SU-DHL-6 (cell line): ENCODE measurements around the gene AMN.

Source experiments
- H2AFZ ChIP-seq: fragments of 200-600 bp; sonication (generic); 2 replicates; pipeline ENCODE4 v1.6.1; 2014; ENCODE audit warnings: low read depth, mild to moderate bottlenecking, moderate library complexity, mixed read lengths, antibody characterized with exemption, low read length; ENCODE audit not compliant: severe bottlenecking
- H3F3A ChIP-seq: fragments of 200-600 bp; shearing (Covaris generic); 2 replicates; pipeline ENCODE4 v1.6.0; 2016; ENCODE audit warnings: antibody characterized with exemption, mild to moderate bottlenecking; ENCODE audit not compliant: insufficient read depth
- H3K27ac ChIP-seq: fragments of 200-600 bp; sonication (generic); 2 replicates; pipeline ENCODE4 v1.5.1; 2016; ENCODE audit warnings: low read depth, mild to moderate bottlenecking, low read length, moderate library complexity, mixed read lengths
- H3K27me3 ChIP-seq: fragments of 200-600 bp; sonication (generic), shearing (Covaris generic); 2 replicates; pipeline ENCODE4 v1.6.0; 2014; ENCODE audit warnings: mild to moderate bottlenecking, low read length
- H3K36me3 ChIP-seq: fragments of 200-600 bp; sonication (generic); 2 replicates; pipeline ENCODE4 v1.6.1; 2014; ENCODE audit warnings: mild to moderate bottlenecking, low read length, mixed read lengths
- H3K4me2 ChIP-seq: fragments of 300-600, 200-600 bp; shearing (Covaris generic), sonication (generic); 2 replicates; pipeline ENCODE4 v1.6.0; 2014; ENCODE audit warnings: low read length, low read depth, mild to moderate bottlenecking; ENCODE audit not compliant: poor library complexity, severe bottlenecking
- H3K4me3 ChIP-seq: fragments of 200-600 bp; sonication (generic); 2 replicates; pipeline ENCODE4 v1.5.1; 2014; ENCODE audit warnings: antibody characterized with exemption, low read length, mild to moderate bottlenecking, mixed read lengths; ENCODE audit not compliant: insufficient read depth, poor library complexity, severe bottlenecking
- H3K79me2 ChIP-seq: fragments of 200-600 bp; sonication (generic); 2 replicates; pipeline ENCODE4 v1.6.1; 2014; ENCODE audit warnings: mild to moderate bottlenecking, low read length, moderate library complexity; ENCODE audit not compliant: insufficient read depth
- H3K9ac ChIP-seq: fragments of 200-600 bp; sonication (generic); 2 replicates; pipeline ENCODE4 v1.7.0; 2014; ENCODE audit warnings: mild to moderate bottlenecking, low read length
- H3K9me2 ChIP-seq: fragments of 200-600 bp; sonication (generic); replicated peaks from 2 replicates; pipeline ENCODE4 v1.6.1; 2014; ENCODE audit warnings: low read length; ENCODE audit not compliant: insufficient read depth
- H3K9me3 ChIP-seq: fragments of 200-600 bp; sonication (generic); 2 replicates; pipeline ENCODE4 v1.6.1; 2014; ENCODE audit warnings: low read length, mixed read lengths; ENCODE audit not compliant: insufficient read depth
- H4K20me1 ChIP-seq: fragments of 200-600 bp; sonication (generic); 2 replicates; pipeline ENCODE4 v1.6.1; 2014; ENCODE audit warnings: low read depth, mild to moderate bottlenecking, antibody characterized with exemption, low read length, moderate library complexity, mixed read lengths
- EZH2phosphoT487 ChIP-seq: fragments of 200-600 bp; sonication (generic), shearing (Covaris generic); conservative IDR thresholded peaks from 2 replicates; pipeline ENCODE4 v1.6.1; 2018; ENCODE audit warnings: mild to moderate bottlenecking, antibody characterized with exemption, low read length, moderate library complexity, mixed read lengths
- TF ChIP-seq, protein P1 (sequence below): fragments of 200-600 bp; sonication (generic); IDR thresholded peaks from one replicate; pipeline ENCODE4 v1.5.1; 2017; ENCODE audit warnings: antibody characterized with exemption, mild to moderate bottlenecking, low read length, moderate library complexity; ENCODE audit not compliant: insufficient read depth, poor library complexity, severe bottlenecking

AMN gene

DNA sequence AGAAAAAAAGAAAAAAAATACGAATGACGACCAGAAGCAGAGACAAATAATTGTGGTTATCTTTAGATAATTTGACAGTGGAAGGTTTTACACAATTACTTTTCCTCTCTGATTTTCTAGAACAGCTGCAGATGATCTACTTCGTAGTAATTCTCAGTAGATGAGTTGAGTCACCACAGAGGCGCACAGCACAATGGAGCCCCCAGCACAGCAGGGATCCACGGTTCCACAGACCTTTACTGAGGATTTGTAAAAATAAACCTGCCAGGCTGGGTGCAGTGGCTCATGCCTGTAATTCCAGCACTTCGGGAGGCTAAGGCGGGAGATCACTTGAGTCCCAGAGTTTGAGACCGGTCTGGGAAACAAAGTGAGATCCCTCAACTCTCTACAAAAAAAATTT is 29.3 kb downstream of the AMN start:
- Histone ChIP-seq H3K9me2 (no peaks in the 10 kb centered on the region), H3K27me3 (no peaks in the 10 kb centered on the region), H3K9ac (no peak overlapping the region), H3K36me3 (no peaks in the 10 kb centered on the region), H2AFZ (no peak overlapping the region), H3K79me2 (no peaks in the 10 kb centered on the region), H4K20me1 (no peaks in the 10 kb centered on the region), H3K27ac (no peak overlapping the region), H3F3A (0 out of 2 replicates have a peak, but pooled peaks cover 4% of the 10 kb centered on the region), H3K9me3 (no peaks in the 10 kb centered on the region), H3K4me3 (no peak overlapping the region), H3K4me2 (no peak overlapping the region)
- TF ChIP-seq, protein P1, sequence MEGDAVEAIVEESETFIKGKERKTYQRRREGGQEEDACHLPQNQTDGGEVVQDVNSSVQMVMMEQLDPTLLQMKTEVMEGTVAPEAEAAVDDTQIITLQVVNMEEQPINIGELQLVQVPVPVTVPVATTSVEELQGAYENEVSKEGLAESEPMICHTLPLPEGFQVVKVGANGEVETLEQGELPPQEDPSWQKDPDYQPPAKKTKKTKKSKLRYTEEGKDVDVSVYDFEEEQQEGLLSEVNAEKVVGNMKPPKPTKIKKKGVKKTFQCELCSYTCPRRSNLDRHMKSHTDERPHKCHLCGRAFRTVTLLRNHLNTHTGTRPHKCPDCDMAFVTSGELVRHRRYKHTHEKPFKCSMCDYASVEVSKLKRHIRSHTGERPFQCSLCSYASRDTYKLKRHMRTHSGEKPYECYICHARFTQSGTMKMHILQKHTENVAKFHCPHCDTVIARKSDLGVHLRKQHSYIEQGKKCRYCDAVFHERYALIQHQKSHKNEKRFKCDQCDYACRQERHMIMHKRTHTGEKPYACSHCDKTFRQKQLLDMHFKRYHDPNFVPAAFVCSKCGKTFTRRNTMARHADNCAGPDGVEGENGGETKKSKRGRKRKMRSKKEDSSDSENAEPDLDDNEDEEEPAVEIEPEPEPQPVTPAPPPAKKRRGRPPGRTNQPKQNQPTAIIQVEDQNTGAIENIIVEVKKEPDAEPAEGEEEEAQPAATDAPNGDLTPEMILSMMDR: no peak

DNA sequence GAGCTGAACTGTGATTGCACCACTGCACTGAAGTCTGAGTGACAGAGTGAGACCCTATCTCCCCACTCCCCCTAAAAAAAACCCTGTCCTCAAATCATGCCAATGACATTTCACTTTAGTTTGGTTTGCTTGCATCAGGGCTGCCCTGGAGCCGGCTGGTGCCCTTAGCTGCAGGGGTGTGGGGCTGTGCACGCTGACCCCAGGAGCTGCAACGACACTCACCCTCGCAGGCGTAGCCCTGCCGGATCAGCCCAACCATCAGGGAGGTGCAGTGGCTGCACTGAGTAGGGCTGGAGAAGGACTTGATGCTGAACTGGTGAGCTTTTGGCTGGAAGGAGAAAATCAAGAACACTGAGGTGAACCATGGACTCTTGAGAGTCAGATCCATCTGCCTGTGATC is 29.8 kb downstream of the AMN start:
- Histone ChIP-seq H3K9me2 (no peaks in the 10 kb centered on the region), H3K27ac (no peak overlapping the region), H3K9ac (no peak overlapping the region), H3K4me3 (no peak overlapping the region), H3K9me3 (no peaks in the 10 kb centered on the region), H3F3A (0 out of 2 replicates have a peak, but pooled peaks cover 4% of the 10 kb centered on the region), H3K79me2 (no peaks in the 10 kb centered on the region), H3K36me3 (no peaks in the 10 kb centered on the region), H4K20me1 (no peaks in the 10 kb centered on the region), H2AFZ (no peak overlapping the region), H3K4me2 (no peak overlapping the region), H3K27me3 (no peaks in the 10 kb centered on the region)
- TF ChIP-seq, protein P1: no peak
- no peak for TF ChIP-seq EZH2phosphoT487

DNA sequence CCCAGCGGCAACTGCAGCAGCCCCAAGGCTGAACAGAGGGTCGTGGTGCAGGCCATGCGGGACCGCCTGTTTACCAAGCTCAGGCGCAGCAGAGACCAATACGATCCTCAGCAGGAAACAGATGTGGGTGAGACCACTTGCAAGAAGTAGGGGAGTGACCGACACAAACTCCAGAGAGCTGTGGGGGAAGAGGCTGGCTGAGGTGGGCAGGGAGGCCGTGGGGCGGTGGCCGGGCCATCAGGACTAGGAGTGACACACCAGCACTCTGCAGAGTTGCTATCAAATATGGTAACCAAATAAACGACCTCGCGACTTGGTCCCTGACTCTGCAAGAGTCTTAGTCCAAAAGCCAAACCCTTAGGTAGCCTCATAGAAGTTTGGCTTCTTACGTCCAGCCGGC is 30.6 kb downstream of the AMN start:
- Histone ChIP-seq H3K9ac (no peak overlapping the region), H3K36me3 (no peaks in the 10 kb centered on the region), H2AFZ (no peak overlapping the region), H3K9me3 (no peaks in the 10 kb centered on the region), H3K27ac (no peak overlapping the region), H3K27me3 (no peaks in the 10 kb centered on the region), H3F3A (0 out of 2 replicates have a peak, but pooled peaks cover 4% of the 10 kb centered on the region), H3K4me2 (no peak overlapping the region), H4K20me1 (no peaks in the 10 kb centered on the region), H3K4me3 (no peak overlapping the region), H3K79me2 (no peaks in the 10 kb centered on the region), H3K9me2 (no peaks in the 10 kb centered on the region)
- TF ChIP-seq EZH2phosphoT487: no peak
- TF ChIP-seq, protein P1: no peak
